Right lobe of liver (tissue), 6 donors: Measurements from ENCODE around the gene NCKAP5. TPM values are rescaled to one million over a fixed set of nuclear protein-coding genes. Genes with fewer than 3 reads are reported as not detected.

Experiments
- ATAC-seq, 4 donors: fragments of 200-7000 bp; cut with Tn5 transposase; one replicate each; pipeline ENCODE4 v1.9.1; 2020; ENCODE audit warnings: mild to moderate bottlenecking in 4 of 4, moderate library complexity in 4 of 4
- DNase-seq, 3 donors: peaks; one replicate each; pipeline ENCODE4 v3.0.0-alpha.2; 2020
- H3K27ac ChIP-seq, 3 donors: fragments of 200-600 bp; one replicate each; pipeline ENCODE4 v1.8.0; 2022
- H3K27me3 ChIP-seq, 2 donors: fragments of 200-600 bp; one replicate each; pipeline ENCODE4 v1.8.0; 2022
- H3K36me3 ChIP-seq, 4 donors: fragments of 200-600 bp; sonication (generic) in 1 of 4; one replicate each; pipeline versions ENCODE4 v1.5.1 to v1.8.0; 2017 to 2022; ENCODE audit warnings: control low read depth in 1 of 4
- H3K4me1 ChIP-seq, 4 donors: fragments of 200-600 bp; sonication (generic) in 1 of 4; one replicate each; pipeline versions ENCODE4 v1.5.1 to v1.8.0; 2017 to 2022; ENCODE audit warnings: control low read depth in 1 of 4
- H3K4me3 ChIP-seq, 3 donors: fragments of 200-600 bp; one replicate each; pipeline ENCODE4 v1.8.0; 2022
- H3K9me3 ChIP-seq, 4 donors: fragments of 200-600 bp; sonication (generic) in 1 of 4; one replicate each; pipeline versions ENCODE4 v1.5.1 to v1.8.0; 2017 to 2022; ENCODE audit warnings: control low read depth in 1 of 4
- CTCF ChIP-seq, 4 donors: fragments of 200-600 bp in 3 of 4; fragments of 450-650 bp in 1 of 4; IDR thresholded peaks; one replicate each; pipeline versions ENCODE4 v1.5.1 to v1.8.0; 2016 to 2022; ENCODE audit warnings: antibody characterized with exemption in 4 of 4, mild to moderate bottlenecking in 2 of 4
- POLR2A ChIP-seq: fragments of 450-650 bp; IDR thresholded peaks from one replicate; pipeline ENCODE4 v1.6.1; 2017; ENCODE audit warnings: antibody characterized with exemption, mild to moderate bottlenecking
- WGBS: methylation state at CpG from one replicate; pipeline ENCODE4 v1.1.6; 2018; ENCODE audit warnings: low coverage, low lambda C conversion rate; ENCODE audit not compliant: insufficient coverage; ENCODE audit errors: missing lambda C conversion rate; 5-methylcytosine and 5-hydroxymethylcytosine counted together
- intact Hi-C, 2 donors: fragments of 100-400 bp; cut with DNase I; formaldehyde crosslinking; loops; one replicate each; pipeline versions ENCODE4 v1.11.2 to v1.14.1; 2022
- total RNA-seq, 6 experiments: library from RNA; depleted of rRNA in 2 of 6; stranded (reverse); fragments of >200 nt in 2 of 6; fragmentation: NEBNext Ultra II Directional in 3 of 6; extraction: Animal tissue kit (Norgen Biotek cat#: 25700) in 3 of 6; gene quantifications; one replicate each; pipeline versions ENCODE4 v1.1.0 to v1.2.4, GENCODE V29; 2016 to 2023
- donor health status: DM: no; HTN: yes; CAD: no.
- donor health status: DM: no; HTN: no; CAD: no.
- donor health status: DM: no; HTN: no; CAD: no.
- donor health status: DM: no; HTN: yes; CAD: no.
- donor health status: DM: no; HTN: yes; CAD: no.

NCKAP5 gene
- total RNA-seq, 6 experiments from 2014 or later: 3.6 to 11.7 (median 6.9) TPM

GRCh38 chr2:133516405-133517026, 51.7 kb downstream of the NCKAP5 start:
- Histone ChIP-seq H3K4me1 (peaks cover 0 to 11% (median 0%) of the 10 kb centered on the region in 4 donors), H3K9me3 (no peaks in the 10 kb centered on the region), H3K27ac (peak overlapping the region in 1 of 3 donors; percentile 40), H3K4me3 (peak overlapping the region in 2 of 3 donors; percentile 21 to 33), H3K27me3 (no peaks in the 10 kb centered on the region), H3K36me3 (no peaks in the 10 kb centered on the region)
- WGBS: 41% methylated on average over 6 of the region's 6 CpGs
- ATAC-seq: peak; percentile 83 to 93 (median 88)
- intact Hi-C loops: no loop called here
- DNase-seq: peak in 1 of 3 donors; percentile 45
- TF ChIP-seq CTCF (IDR thresholded peaks at IDR 0.05) (no peak), POLR2A (no peak)

DNA sequence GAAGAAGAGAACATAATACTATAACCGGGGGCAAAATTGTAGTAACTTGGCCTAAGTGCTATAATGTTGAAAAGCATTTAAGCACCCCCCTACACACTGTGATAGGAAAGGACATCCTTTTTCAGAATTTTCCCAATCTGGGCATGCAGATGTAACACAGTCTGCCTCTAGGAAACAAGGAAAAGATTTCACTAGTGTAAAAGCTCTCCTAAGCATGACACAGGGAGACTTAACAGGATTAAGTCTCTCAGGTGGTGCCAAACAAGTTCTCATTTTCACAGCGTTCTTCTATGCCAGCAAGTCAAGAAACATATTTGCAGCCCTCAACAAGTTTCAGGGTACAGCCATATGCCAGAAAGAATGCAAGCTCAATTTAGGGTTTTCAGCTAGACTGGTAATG, 53.0 kb downstream of the NCKAP5 start:
- Histone ChIP-seq H3K36me3 (no peaks in the 10 kb centered on the region), H3K4me1 (peaks cover 0 to 11% (median 0%) of the 10 kb centered on the region in 4 donors), H3K4me3 (no peak overlapping the region), H3K27ac (no peak overlapping the region), H3K27me3 (no peaks in the 10 kb centered on the region), H3K9me3 (no peaks in the 10 kb centered on the region)
- TF ChIP-seq POLR2A (no peak), CTCF (IDR thresholded peaks at IDR 0.05) (no peak)
- intact Hi-C loops: no loop called here
- DNase-seq (no peak), ATAC-seq (no peak)
- WGBS: 95% methylated on average over 2 of the region's 2 CpGs

DNA sequence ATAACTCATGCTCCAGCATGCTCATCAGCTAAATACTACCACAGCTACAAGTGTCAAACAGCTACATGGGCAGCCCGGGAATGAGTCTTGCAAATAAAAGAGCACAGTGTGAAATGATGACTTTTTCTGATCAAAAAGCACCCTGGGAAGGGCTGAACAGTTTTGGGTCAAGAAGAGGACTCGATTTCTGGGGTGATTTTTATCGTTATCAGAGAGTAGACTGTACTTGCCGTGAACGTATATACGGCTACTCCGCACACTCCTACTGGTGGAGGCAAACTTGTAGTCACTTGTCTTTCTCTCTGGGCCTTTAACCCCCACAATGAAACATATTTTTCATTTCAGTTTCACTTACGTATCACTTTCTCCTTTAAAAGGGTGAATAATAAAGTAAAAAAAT, 54.4 kb downstream of the NCKAP5 start:
- Histone ChIP-seq H3K9me3 (no peaks in the 10 kb centered on the region), H3K36me3 (no peaks in the 10 kb centered on the region), H3K4me3 (no peak overlapping the region), H3K27me3 (no peaks in the 10 kb centered on the region), H3K27ac (no peak overlapping the region), H3K4me1 (peaks cover 0 to 11% (median 0%) of the 10 kb centered on the region in 4 donors)
- no peak for ATAC-seq
- intact Hi-C loops: no loop called here
- DNase-seq: no peak
- no peak for TF ChIP-seq CTCF (IDR thresholded peaks at IDR 0.05)
- TF ChIP-seq POLR2A: no peak
- WGBS: 94% methylated on average over 8 of the region's 8 CpGs

GRCh38 chr2:133512121-133512520, 56.1 kb downstream of the NCKAP5 start:
- WGBS: 88% methylated on average over 4 of the region's 4 CpGs
- no peak for DNase-seq
- TF ChIP-seq POLR2A: no peak
- no peak for TF ChIP-seq CTCF (IDR thresholded peaks at IDR 0.05)
- no peak overlapping the region for H3K4me3 ChIP-seq
- no peaks in the 10 kb centered on the region for H3K9me3 ChIP-seq
- H3K4me1 ChIP-seq: peaks cover 0 to 11% (median 0%) of the 10 kb centered on the region in 4 donors
- no peak for ATAC-seq
- intact Hi-C loops: no loop called here
- H3K27me3 ChIP-seq: no peaks in the 10 kb centered on the region
- H3K27ac ChIP-seq: no peak overlapping the region
- H3K36me3 ChIP-seq: no peaks in the 10 kb centered on the region
